Activated naive CD8-positive, alpha-beta T cell treated with anti-CD3 and anti-CD28 coated beads, Interleukin-2, amount 50 U/mL, for 24 hours (primary cell): ENCODE data around the gene EHBP1.
"Not testable (repeated sequence)": the region's sequence is repeated elsewhere in the genome, so short reads cannot be mapped to it uniquely, and the experiment has no call there.

Experiments used
- ATAC-seq: fragments of 150-1000 bp; cut with Tn5 transposase; one replicate; pipeline ENCODE4 v1.10.0; 2021
- DNase-seq: peaks from one replicate; pipeline ENCODE4 v3.0.0; 2021
- H3K27ac Mint-ChIP-seq: one replicate; pipeline ENCODE4 v1.8.0; 2021; ENCODE audit warnings: mild to moderate bottlenecking, mixed read lengths
- H3K27me3 Mint-ChIP-seq: one replicate; pipeline ENCODE4 v1.8.0; 2021; ENCODE audit warnings: mixed read lengths
- H3K36me3 Mint-ChIP-seq: one replicate; pipeline ENCODE4 v1.8.0; 2021; ENCODE audit warnings: low read depth, mixed read lengths
- H3K4me1 Mint-ChIP-seq: one replicate; pipeline ENCODE4 v1.8.0; 2021; ENCODE audit warnings: mixed read lengths
- H3K4me3 Mint-ChIP-seq: one replicate; pipeline ENCODE4 v1.8.0; 2021; ENCODE audit warnings: mild to moderate bottlenecking, moderate library complexity, mixed read lengths
- H3K9me3 Mint-ChIP-seq: one replicate; pipeline ENCODE4 v1.8.0; 2021; ENCODE audit warnings: mixed read lengths

Gene EHBP1

DNA sequence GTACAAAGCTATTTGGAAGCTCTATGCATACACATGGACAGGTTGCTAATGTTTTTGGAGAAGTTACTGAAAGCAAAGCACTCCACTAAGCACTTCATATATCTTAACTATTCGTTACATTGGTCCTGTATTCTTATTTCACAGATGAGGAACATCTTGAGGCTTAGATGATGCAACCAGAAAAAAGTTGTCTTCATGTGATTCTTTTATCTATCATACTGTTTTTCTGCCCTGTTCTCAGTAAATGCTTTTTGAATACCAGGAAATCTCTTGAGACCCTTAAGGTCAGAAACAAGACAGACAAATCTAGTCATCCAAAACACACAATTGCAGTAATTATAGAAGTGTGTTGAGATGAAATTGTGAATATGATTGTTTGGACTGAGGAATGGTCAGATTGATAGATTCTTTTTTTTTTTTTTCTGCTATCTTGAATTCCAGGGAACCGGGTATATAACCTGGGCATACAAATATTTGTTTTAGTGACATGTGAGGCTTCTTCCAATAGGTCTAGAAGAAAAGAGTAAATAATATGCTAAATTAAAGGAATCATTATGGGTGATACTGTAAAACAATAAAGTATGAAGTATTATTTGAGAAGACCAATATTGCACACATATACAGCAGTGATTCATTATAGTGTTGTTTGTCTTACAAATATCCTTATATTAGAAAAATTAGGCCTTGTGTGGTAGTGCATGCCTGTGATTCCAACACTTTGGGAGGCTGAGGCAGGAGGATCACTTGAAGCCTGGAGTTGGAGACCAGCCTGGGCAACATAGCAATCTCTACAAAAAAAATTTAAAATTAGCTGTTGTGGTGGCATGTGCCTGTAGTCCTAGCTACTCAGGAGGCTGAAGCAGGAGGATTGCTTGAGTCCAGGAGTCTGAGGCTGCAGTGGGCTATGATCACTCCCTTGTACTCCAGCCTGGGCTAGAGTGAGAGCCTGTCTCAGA is 33.7 kb downstream of the EHBP1 start:
- Mint-ChIP-seq H3K4me3 (no peak overlapping the region), H3K9me3 (no peaks in the 10 kb centered on the region), H3K4me1 (peaks cover 16% of the 10 kb centered on the region), H3K36me3 (no peaks in the 10 kb centered on the region), H3K27ac (no peak overlapping the region), H3K27me3 (no peaks in the 10 kb centered on the region)
- DNase-seq (no peak), ATAC-seq (no peak)

DNA sequence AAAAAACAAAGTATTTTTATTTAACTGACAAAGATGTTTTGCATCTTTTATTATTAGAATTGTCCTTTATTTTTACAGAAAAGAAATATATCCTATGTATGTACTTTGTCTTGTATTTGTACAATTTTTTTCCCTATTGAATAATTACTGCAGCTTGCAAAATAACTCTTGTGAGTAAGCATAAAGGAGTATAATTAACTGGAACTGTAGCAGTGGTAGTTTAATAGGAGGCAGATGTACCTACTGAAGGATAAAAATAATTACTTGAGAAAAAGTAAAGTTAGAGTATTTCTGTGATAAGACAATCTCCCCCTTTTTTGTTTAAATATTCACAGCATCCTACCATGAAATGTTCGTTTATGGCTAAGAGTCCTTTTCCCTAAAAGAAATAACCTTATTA is 34.7 kb downstream of the EHBP1 start:
- Mint-ChIP-seq H3K27me3 (no peaks in the 10 kb centered on the region), H3K36me3 (no peaks in the 10 kb centered on the region), H3K27ac (no peak overlapping the region), H3K4me1 (peaks cover 19% of the 10 kb centered on the region), H3K4me3 (no peak overlapping the region), H3K9me3 (no peaks in the 10 kb centered on the region)
- DNase-seq, result no peak
- no peak for ATAC-seq

DNA sequence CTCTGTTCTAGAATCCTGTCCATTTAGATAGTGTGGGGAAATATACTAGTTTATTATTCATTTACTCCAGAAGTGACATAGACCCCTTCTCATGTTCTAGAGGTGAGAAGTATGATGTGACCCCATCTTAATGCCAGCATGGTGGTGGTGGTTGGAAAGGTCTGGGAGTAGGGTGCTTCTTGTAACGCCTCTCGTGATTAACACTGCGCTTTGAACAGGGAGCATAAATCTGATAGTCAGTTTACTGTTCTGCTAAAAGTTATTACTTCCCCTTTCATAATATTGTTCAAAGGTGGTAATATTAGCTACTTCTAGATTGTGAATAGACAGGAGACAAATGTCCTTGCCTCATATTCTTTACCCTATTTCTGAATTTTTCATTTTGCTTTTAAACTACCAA is 35.6 kb downstream of the EHBP1 start:
- Mint-ChIP-seq H3K9me3 (no peaks in the 10 kb centered on the region), H3K4me3 (no peak overlapping the region), H3K27ac (no peak overlapping the region), H3K27me3 (no peaks in the 10 kb centered on the region), H3K4me1 (peaks cover 19% of the 10 kb centered on the region), H3K36me3 (no peaks in the 10 kb centered on the region)
- ATAC-seq, result no peak
- DNase-seq, result no peak

DNA sequence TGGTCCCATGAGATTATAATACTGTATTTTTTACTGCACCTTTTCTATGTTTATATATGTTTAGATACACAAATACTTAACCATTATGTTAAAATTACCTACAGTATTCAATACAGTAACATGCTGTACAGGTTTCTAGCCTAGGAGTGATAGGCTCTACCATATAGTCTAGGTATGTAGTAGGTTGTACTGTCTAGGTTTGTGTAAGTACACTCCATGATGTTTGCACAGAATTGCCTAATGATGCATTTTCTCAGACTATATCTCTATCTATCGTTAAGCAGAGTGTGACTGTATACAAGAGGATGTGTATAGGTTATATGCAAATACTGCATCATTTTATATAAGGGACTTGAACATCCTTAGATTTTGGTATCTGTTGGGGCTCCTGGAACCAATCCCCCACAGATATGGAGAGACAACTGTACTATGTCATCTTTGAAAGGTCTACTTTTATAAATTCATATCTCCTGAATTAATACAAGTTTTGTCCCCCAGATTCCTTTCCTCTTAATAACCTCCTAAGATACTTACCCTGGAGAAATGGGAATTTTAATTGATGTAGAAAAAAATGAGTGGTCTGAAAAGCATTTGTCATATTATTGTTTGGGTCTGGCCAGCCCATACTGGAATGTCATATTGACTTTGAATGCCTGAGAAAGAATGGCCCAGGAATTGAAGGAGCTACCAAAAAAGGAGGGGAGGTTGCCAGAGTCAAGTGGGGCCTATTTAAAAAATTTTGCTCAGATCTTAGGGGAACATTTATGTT is 36.6 kb downstream of the EHBP1 start:
- peaks cover 19% of the 10 kb centered on the region for H3K4me1 Mint-ChIP-seq
- no peaks in the 10 kb centered on the region for H3K36me3 Mint-ChIP-seq
- no peak for DNase-seq
- no peaks in the 10 kb centered on the region for H3K9me3 Mint-ChIP-seq
- H3K4me3 Mint-ChIP-seq, result no peak overlapping the region
- H3K27me3 Mint-ChIP-seq, result no peaks in the 10 kb centered on the region
- ATAC-seq, result no peak
- no peak overlapping the region for H3K27ac Mint-ChIP-seq

DNA sequence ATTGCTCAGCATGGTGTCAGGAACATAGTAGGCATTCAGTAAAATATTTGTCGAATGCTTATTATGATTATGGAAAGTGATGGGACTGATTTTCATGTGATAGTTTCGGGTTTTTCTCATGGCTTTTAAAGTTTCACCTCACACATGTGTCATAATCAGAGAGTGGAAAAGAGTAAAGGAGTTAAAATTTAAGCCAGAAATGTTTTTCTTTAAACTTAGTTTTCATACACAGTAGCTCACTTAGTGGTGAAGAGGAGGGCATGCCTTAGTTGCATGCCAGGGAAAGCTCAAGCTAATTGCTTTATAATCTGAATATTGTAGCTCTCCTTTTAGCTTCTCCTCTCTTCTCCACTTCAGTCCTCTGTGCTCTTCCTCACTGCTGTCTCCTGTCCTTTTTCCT is 38.0 kb downstream of the EHBP1 start:
- peaks cover 19% of the 10 kb centered on the region for H3K4me1 Mint-ChIP-seq
- H3K36me3 Mint-ChIP-seq, result peaks cover 7% of the 10 kb centered on the region
- H3K4me3 Mint-ChIP-seq, result no peak overlapping the region
- no peak for ATAC-seq
- H3K27ac Mint-ChIP-seq, result no peak overlapping the region
- no peaks in the 10 kb centered on the region for H3K9me3 Mint-ChIP-seq
- no peaks in the 10 kb centered on the region for H3K27me3 Mint-ChIP-seq
- DNase-seq, result no peak

DNA sequence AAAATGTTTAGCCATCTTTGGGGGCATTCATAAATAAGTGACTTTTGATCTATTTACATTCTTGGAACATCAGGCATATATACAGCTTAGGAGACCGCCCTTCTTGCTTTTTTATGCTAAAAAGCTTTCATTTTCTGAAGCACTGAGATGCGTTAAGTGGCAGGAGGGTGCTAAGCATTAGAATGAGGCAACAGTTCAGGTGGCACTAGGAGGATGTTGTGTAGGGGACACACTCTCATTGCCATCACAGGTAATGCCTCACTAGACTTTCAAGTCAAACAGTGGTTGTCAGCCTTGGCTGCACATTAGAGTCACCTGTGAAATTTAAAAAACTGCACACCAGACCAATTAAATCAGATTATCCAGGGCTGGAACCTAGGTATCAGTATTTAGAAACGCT is 39.1 kb downstream of the EHBP1 start:
- H3K9me3 Mint-ChIP-seq, result no peaks in the 10 kb centered on the region
- DNase-seq (no peak), ATAC-seq (no peak)
- H3K27me3 Mint-ChIP-seq, result no peaks in the 10 kb centered on the region
- H3K4me3 Mint-ChIP-seq, result no peak overlapping the region
- no peak overlapping the region for H3K27ac Mint-ChIP-seq
- H3K4me1 Mint-ChIP-seq, result peaks cover 14% of the 10 kb centered on the region
- H3K36me3 Mint-ChIP-seq, result peaks cover 11% of the 10 kb centered on the region

DNA sequence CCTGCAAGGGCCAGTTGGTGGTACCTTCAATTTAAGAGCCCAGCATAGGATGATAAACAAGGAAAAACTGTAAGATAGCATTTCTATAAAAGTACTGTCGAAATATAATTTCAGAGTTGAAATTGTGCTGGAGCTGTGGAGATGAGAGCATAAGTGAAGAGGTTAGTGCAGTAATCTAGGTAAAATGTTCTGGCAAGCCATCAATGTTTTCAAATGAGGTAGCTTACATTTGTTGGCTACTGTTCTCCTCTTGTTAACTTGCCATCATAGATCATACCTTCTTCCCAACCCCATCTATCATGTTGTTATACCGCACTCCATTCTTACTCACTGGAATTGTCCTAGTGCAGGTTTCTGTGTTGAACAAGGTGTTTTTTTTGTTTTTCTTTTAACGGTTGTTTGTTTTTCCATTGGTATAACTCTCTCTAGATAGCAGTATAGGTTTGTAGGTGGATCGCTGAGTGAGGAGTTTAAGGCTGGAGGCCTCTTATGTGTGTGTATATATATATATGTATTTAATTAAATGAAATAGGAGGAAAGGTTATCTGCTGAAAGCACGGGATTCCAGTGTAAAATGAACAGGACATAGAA is 40.5 kb downstream of the EHBP1 start:
- Mint-ChIP-seq H3K4me3 (no peak overlapping the region), H3K27me3 (no peaks in the 10 kb centered on the region), H3K27ac (no peak overlapping the region), H3K4me1 (peaks cover 14% of the 10 kb centered on the region), H3K36me3 (peaks cover 20% of the 10 kb centered on the region), H3K9me3 (no peaks in the 10 kb centered on the region)
- ATAC-seq (no peak), DNase-seq (no peak)

DNA sequence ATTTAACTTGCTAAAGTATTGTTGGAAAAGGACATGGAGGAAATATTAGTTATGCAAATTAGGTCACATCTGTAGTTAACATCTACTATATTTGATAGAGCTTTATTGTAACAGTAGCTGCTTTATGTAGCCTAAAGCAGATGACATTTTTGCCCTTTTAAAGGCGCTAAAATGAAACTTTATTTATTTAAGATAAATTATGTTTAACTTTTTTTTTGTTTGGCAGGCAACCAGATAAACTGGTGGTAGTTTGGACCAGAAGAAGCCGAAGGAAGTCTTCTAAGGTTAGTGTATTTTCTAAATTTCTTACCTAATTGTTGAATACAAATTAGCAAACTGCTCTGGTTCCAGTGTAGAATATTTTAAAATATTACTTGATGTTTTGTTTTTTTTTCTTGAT is 41.7 kb downstream of the EHBP1 start:
- DNase-seq, result no peak
- peaks cover 3% of the 10 kb centered on the region for H3K9me3 Mint-ChIP-seq
- H3K36me3 Mint-ChIP-seq, result peaks cover 25% of the 10 kb centered on the region
- H3K4me1 Mint-ChIP-seq, result peaks cover 11% of the 10 kb centered on the region
- no peak overlapping the region for H3K27ac Mint-ChIP-seq
- ATAC-seq, result no peak
- no peak overlapping the region for H3K4me3 Mint-ChIP-seq
- H3K27me3 Mint-ChIP-seq, result no peaks in the 10 kb centered on the region

DNA sequence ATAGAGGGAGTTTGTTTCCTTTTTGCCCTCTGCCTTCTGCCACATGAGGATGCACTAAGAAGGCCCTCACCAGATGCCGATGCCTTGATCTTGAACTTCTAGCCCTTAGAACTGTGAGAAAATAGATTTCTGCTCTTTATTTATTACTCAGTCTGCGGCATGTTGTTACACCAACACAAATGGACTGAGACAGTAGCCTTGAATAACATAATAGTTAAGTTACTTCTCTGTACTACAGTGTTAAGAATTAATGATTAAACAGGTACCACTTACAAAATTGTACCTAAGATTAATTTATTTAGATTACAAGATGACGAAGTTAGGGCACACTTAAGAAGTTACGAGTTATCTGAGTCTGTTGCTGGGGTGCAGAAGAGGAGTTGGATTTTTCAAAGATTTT is 42.4 kb downstream of the EHBP1 start:
- ATAC-seq, result no peak
- H3K27ac Mint-ChIP-seq, result no peak overlapping the region
- H3K4me1 Mint-ChIP-seq, result peaks cover 11% of the 10 kb centered on the region
- H3K36me3 Mint-ChIP-seq, result peaks cover 29% of the 10 kb centered on the region
- H3K9me3 Mint-ChIP-seq, result peaks cover 4% of the 10 kb centered on the region
- DNase-seq, result no peak
- no peak overlapping the region for H3K4me3 Mint-ChIP-seq
- no peaks in the 10 kb centered on the region for H3K27me3 Mint-ChIP-seq

DNA sequence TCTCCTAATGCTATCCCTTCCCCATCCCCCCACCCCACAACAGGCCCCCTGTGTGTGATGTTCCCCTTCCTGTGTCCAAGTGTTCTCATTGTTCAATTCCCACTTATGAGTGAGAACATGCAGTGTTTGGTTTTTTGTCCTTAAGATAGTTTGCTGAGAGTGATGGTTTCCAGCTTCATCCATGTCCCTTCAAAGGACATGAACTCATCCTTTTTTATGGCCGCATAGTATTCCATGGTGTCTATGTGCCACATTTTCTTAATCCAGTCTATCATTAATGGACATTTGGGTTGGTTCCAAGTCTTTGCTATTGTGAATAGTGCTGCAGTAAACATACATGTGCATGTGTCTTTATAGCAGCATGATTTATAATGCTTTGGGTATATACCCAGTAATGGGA is 43.6 kb downstream of the EHBP1 start:
- peaks cover 12% of the 10 kb centered on the region for H3K9me3 Mint-ChIP-seq
- not testable (repeated sequence) for DNase-seq

DNA sequence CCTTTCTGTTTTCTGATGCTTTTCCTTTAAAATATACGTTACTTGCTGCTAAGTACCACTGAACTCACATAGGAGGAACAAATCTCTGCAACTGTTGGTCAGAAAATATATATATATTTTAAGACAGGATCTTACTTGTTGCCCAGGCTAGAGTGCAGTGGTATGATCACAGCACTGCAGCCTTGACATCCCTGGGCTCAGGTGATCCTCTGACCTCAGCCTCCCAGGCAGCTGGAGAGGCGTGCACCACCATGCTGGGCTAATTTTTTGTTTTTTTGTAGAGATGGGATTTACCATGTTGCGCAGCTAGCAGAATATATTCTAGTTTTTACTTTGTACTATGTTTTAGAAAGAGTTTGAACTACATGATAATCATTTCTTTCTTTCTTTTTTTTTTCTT is 51.5 kb downstream of the EHBP1 start:
- DNase-seq (no peak), ATAC-seq (no peak)
- Mint-ChIP-seq H3K4me3 (no peak overlapping the region), H3K36me3 (peaks cover 24% of the 10 kb centered on the region), H3K27me3 (no peaks in the 10 kb centered on the region), H3K4me1 (no peaks in the 10 kb centered on the region), H3K27ac (no peak overlapping the region), H3K9me3 (peaks cover 17% of the 10 kb centered on the region)

More for the DNA sequence above, 43.6 kb downstream of the EHBP1 start:
- H3K4me3 Mint-ChIP-seq, H3K4me1 Mint-ChIP-seq, H3K27ac Mint-ChIP-seq, H3K27me3 Mint-ChIP-seq, ATAC-seq: not testable (repeated sequence)
- H3K36me3 Mint-ChIP-seq, result peaks cover 39% of the 10 kb centered on the region

DNA sequence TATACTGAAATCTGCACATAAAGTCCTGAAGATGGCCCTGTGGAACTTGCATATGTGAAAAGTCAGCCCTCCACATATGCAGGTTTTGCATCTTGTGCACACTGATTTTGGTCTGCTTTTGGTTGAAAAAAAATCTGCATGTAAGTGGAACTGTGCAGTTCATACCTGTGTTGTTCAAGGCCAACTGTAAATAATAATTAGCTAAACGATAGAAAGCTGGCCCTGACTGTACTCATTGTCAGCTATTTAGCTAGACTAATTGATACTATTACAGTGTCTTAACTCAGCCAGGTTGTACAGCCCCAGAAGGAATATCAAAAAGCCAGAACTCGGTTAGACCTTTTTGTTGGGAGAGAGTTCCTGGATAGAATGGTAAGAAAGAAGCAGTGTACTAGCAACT is 54.5 kb downstream of the EHBP1 start:
- no peak overlapping the region for H3K4me3 Mint-ChIP-seq
- peaks cover 4% of the 10 kb centered on the region for H3K9me3 Mint-ChIP-seq
- peaks cover 3% of the 10 kb centered on the region for H3K36me3 Mint-ChIP-seq
- no peaks in the 10 kb centered on the region for H3K4me1 Mint-ChIP-seq
- ATAC-seq (no peak), DNase-seq (no peak)
- H3K27ac Mint-ChIP-seq, result no peak overlapping the region
- no peaks in the 10 kb centered on the region for H3K27me3 Mint-ChIP-seq

DNA sequence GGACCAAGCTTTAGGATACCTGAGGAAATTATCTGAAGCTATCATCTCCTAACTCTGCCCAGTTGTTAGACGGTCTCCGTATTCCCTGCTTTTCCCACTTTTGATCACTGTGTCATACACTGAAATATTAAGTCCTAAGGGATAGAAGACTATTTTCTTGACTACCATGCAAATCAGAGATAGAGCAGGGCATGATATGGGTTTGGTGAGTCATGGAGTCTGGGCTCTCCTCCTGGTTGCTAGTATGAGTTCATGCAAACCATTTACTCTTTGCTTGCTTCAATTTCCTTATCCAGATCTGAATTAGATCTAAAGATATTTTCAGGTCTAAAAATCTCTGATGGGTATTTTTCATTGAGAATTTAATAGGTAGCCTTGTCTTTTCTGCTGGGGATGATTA is 55.0 kb downstream of the EHBP1 start:
- no peak overlapping the region for H3K27ac Mint-ChIP-seq
- DNase-seq, result no peak
- no peaks in the 10 kb centered on the region for H3K9me3 Mint-ChIP-seq
- no peaks in the 10 kb centered on the region for H3K4me1 Mint-ChIP-seq
- no peak for ATAC-seq
- H3K36me3 Mint-ChIP-seq, result no peaks in the 10 kb centered on the region
- H3K27me3 Mint-ChIP-seq, result no peaks in the 10 kb centered on the region
- H3K4me3 Mint-ChIP-seq, result no peak overlapping the region

DNA sequence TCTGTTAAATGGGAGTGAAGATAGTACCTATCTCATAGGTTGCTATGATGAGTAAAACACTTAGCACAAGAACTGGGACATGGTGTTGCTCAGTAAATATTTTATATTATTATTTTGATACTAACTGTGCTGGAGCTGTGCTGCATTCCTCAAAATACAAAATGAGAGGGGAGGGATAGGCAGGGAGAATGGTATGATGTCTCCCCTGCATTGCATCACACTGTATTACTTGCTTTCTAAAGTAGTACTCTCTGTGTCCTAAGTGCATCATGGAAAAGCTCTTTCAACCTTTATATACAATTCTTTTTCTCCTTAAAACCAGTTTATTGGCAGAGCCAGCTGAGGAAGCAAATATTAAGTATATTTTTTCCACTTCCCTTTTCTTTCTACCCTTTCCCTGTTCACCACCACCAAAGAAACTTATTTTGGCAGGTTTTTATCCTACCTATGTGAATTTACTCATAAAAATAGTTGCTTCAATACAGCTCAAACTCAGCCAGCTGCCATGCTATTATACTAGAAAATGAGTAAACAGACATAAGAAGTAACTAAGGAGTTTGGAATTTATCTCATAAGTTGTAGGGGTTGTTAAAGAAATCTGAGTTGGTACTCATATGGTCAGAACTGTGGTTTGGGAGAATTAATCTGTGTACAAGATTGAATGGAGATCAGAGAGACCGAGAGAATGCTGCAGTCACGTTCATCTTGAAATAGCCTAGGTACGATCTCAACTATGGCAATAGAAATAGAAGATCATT is 60.3 kb downstream of the EHBP1 start:
- Mint-ChIP-seq H3K27me3 (no peaks in the 10 kb centered on the region), H3K9me3 (no peaks in the 10 kb centered on the region), H3K4me1 (no peaks in the 10 kb centered on the region), H3K4me3 (no peak overlapping the region), H3K36me3 (peaks cover 6% of the 10 kb centered on the region), H3K27ac (no peak overlapping the region)
- ATAC-seq, result no peak
- DNase-seq, result no peak
